Measurements from ENCODE around the gene CLSTN3.

Gene CLSTN3

DNA sequence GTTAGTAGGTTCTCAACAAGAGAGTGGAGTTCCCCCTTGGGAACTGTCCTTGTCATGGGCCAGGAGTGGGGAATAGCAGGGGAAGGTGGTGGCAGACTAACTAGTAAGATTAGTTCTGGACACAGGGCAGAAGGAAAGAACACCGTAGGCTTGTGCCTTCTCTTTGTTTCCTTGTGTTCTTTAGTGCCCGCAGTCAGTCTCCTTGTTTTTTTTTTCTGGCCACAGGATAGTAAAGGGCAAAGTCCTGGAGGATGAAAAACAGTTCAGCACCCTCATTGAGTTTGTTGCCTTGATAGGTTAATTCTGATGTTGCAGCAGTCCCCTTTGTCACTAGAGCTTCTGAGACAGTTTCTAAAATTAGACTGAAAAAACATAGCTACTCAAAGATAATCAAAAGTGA lies 67.7 kb downstream of the CLSTN3 start:
- DNase-seq: no peak

DNA sequence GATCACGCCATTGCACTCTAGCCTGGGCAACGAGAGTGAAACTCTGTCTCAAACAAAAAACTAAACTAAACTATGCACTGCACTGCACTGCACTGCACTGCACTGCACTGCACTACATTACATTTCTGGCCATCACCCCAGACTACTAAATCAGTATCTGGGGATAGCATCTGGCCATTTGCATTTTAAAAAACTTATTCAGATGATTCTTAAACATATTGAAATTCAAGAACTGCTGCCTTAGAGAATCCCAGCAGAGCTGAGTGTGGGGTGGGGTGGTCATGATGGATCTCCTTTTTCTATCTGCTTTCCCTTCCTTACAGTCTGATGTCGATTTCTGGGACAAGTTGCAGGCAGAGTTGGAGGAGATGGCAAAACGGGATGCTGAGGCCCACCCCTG lies 72.9 kb downstream of the CLSTN3 start:
- DNase-seq: no peak

DNA sequence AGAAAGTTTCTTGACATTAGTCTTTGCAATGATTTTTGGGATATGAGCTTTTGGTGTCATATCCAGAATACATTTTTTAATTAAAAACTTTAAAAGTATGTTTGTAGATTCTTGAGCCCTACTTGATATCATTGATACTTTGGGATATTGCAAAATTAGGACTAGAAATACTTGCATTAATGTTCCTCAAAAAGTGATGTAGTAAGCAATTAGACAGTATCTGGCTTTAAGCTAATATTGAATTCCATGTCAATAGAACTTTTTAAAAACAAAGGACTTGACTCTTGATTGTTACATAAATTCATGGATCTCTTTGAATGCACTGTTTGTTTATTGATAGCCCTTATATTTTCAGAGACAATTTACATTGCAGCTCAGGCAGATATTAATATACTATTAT lies 74.9 kb downstream of the CLSTN3 start:
- DNase-seq: no peak

DNA sequence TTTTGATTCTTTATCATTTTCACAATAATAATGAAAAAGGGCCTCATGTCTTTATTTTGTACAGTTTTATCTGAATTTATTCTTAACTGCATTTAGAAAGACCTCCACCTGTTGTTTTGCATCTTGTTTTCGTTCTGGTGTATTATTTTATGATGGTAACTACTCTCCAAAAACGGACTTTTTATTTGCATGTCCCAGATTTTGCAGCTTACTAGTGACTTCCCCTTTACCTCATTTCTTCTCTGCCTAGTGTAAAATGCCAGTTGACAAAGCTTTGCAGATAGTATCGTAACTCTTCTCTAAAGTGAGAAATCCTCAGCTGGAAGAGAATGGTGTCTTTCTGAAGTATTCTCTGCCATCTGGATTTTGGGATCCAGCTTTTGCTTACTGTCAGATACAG lies 76.5 kb downstream of the CLSTN3 start:
- DNase-seq: no peak

DNA sequence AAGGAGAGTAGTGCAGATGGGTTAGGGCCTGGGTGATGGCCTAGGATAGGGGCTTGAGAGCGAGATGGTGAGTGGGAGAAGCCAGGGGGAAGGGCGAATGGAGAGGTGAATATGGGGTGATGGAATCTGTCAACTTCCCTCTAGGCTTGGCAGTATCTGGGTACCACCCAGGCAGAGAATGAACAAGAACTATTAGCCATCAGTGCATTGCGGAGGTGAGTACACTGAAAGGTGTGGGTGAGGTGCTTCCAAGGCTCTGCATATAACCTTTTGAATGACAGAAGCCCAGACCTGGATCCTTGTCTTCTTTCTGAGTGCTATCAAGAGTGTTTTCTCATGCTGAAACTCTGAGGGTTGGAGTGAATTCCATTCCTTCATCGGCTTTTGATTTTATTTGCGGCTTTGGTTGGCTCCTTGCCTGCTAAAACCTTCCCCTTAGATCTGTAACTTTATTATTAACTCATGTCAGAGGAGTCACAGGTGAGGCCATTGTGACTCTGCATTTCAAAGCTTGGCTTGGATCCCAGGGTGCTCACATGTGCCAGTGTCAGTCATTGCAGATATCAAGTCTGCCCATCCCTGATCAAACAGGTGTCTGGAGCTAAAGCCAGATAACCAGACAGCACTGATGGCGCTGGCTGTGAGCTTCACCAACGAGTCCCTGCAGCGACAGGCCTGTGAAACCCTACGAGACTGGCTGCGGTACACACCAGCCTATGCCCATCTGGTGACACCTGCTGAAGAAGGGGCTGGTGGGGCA lies 77.9 kb downstream of the CLSTN3 start:
- no peak for DNase-seq

Data from SIG-M5 (cell line).